Activated CD8-positive, alpha-beta T cell treated with anti-CD3 and anti-CD28 coated beads for 36 hours (primary cell): ENCODE data around the gene TSEN34. TPM values are rescaled to one million over a fixed set of nuclear protein-coding genes. Genes with fewer than 3 reads are reported as not detected.
A peak's percentile ranks its signal among the peaks of the same experiment; 100 is the strongest.
"Not testable (repeated sequence)": the region's sequence is repeated elsewhere in the genome, so short reads cannot be mapped to it uniquely, and the experiment has no call there.

Source experiments
- ATAC-seq: fragments of 200-7000 bp; cut with Tn5 transposase; one replicate; pipeline ENCODE4 v1.10.0; 2021; ENCODE audit warnings: mild to moderate bottlenecking, moderate library complexity
- CTCF ChIA-PET: fragments of 350-600 bp; sonication (Branson Sonifier 250); formaldehyde crosslinking; loops from one replicate; lab custom pipeline; 2021; ENCODE audit warnings: antibody characterized with exemption; lab: Charles Lee
- POLR2A ChIA-PET: fragments of 350-600 bp; sonication (Branson Sonifier 250); formaldehyde crosslinking; loops from one replicate; lab custom pipeline; 2021; ENCODE audit warnings: antibody characterized with exemption; lab: Charles Lee
- DNase-seq: peaks from one replicate; pipeline ENCODE4 v3.0.0-alpha.2; 2020
- H3K27ac Mint-ChIP-seq: one replicate; pipeline ENCODE4 v1.8.0; 2021; ENCODE audit warnings: mild to moderate bottlenecking, mixed read lengths
- H3K27me3 Mint-ChIP-seq: one replicate; pipeline ENCODE4 v1.8.0; 2021; ENCODE audit warnings: mixed read lengths
- H3K36me3 Mint-ChIP-seq: one replicate; pipeline ENCODE4 v1.8.0; 2021; ENCODE audit warnings: low read depth, mixed read lengths
- H3K4me1 Mint-ChIP-seq: one replicate; pipeline ENCODE4 v1.8.0; 2021; ENCODE audit warnings: low read depth, mixed read lengths
- H3K4me3 Mint-ChIP-seq: one replicate; pipeline ENCODE4 v1.8.0; 2021; ENCODE audit warnings: mild to moderate bottlenecking, moderate library complexity, mixed read lengths
- H3K9me3 Mint-ChIP-seq: one replicate; pipeline ENCODE4 v1.8.0; 2021; ENCODE audit warnings: mixed read lengths
- intact Hi-C: fragments of 100-400 bp; cut with micrococcal nuclease; formaldehyde crosslinking; loops from one replicate; pipeline ENCODE4 v1.10.0; 2022
- total RNA-seq, 2 experiments: library from RNA; stranded (reverse); gene quantifications; one replicate each; pipeline ENCODE4 v1.2.3, GENCODE V29; 2021
- TF ChIP-seq, protein P1 (sequence below): fragments of 200-600 bp; IDR thresholded peaks from one replicate; pipeline ENCODE4 v1.8.0; 2022; ENCODE audit warnings: antibody characterized with exemption, mild to moderate bottlenecking

The TSEN34 gene
- total RNA-seq, 2 experiments from 2014 or later = 12.5 TPM

DNA sequence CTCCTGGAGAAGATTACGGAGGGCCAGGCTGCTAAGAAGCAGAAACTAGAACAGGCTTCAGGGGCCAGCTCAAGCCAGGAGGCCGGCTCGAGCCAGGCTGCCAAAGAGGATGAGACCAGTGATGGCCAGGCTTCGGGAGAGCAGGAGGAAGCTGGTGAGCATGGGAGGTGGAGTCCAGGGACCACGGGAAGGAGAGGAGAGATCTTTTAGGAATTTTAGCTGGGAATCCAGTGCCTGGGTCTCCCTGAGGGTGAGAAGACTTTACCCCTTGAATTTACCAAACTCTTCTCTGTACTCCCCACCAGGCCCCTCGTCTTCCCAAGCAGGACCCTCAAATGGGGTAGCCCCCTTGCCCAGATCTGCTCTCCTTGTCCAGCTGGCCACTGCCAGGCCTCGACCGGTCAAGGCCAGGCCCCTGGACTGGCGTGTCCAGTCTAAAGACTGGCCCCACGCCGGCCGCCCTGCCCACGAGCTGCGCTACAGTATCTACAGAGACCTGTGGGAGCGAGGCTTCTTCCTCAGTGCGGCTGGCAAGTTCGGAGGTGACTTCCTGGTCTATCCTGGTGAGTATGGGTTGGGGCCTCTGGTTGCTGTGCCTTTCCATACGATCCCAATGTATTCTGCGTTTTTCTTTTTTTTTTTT lies 824 bp downstream of the TSEN34 start:
- no peak for DNase-seq
- H3K27ac Mint-ChIP-seq = peak overlapping the region; percentile 87
- peak overlapping the region; percentile 75 for H3K4me3 Mint-ChIP-seq
- H3K4me1 Mint-ChIP-seq = peaks cover 26% of the 10 kb centered on the region
- TF ChIP-seq, protein P1, sequence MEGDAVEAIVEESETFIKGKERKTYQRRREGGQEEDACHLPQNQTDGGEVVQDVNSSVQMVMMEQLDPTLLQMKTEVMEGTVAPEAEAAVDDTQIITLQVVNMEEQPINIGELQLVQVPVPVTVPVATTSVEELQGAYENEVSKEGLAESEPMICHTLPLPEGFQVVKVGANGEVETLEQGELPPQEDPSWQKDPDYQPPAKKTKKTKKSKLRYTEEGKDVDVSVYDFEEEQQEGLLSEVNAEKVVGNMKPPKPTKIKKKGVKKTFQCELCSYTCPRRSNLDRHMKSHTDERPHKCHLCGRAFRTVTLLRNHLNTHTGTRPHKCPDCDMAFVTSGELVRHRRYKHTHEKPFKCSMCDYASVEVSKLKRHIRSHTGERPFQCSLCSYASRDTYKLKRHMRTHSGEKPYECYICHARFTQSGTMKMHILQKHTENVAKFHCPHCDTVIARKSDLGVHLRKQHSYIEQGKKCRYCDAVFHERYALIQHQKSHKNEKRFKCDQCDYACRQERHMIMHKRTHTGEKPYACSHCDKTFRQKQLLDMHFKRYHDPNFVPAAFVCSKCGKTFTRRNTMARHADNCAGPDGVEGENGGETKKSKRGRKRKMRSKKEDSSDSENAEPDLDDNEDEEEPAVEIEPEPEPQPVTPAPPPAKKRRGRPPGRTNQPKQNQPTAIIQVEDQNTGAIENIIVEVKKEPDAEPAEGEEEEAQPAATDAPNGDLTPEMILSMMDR = no peak
- POLR2A ChIA-PET = interaction anchor here (0.7 to 18.7 kb wide), 4 partner anchors 14 to 263 kb away, joined by 4 to 419 read pairs (median 5); partner anchors contain the start of genes CNOT3, LENG1 and RPS9
- no peak for ATAC-seq
- CTCF ChIA-PET = interaction anchor here (1.3 to 1.7 kb wide), 2 partner anchors 18 to 74 kb away, joined by 3 to 4 read pairs; no protein-coding TSS in a partner anchor
- no peaks in the 10 kb centered on the region for H3K27me3 Mint-ChIP-seq
- intact Hi-C loops = no loop called here
- H3K36me3 Mint-ChIP-seq = peaks cover 21% of the 10 kb centered on the region
- H3K9me3 Mint-ChIP-seq = no peaks in the 10 kb centered on the region

DNA sequence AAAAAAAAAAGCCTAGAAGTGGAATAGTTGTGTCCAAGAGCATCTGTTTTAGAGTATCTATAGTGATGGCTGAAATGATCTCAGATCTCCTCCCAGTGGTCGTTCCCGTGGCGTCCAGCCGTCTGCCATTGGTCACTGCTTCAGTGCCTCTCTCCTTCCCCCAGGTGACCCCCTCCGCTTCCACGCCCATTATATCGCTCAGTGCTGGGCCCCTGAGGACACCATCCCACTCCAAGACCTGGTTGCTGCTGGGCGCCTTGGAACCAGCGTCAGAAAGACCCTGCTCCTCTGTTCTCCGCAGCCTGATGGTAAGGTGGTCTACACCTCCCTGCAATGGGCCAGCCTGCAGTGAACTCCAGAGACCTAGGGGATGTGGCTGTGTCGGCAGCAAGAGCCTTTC lies 1.9 kb downstream of the TSEN34 start:
- DNase-seq (no peak), ATAC-seq (no peak)
- Mint-ChIP-seq H3K4me1 (peaks cover 16% of the 10 kb centered on the region), H3K27me3 (no peaks in the 10 kb centered on the region), H3K27ac (no peak overlapping the region), H3K4me3 (peak overlapping the region; percentile 75), H3K9me3 (no peaks in the 10 kb centered on the region), H3K36me3 (peaks cover 16% of the 10 kb centered on the region)
- intact Hi-C loops = no loop called here
- TF ChIP-seq, protein P1 = no peak
- POLR2A ChIA-PET = interaction anchor here (0.7 to 18.7 kb wide), 2 partner anchors 13 to 262 kb away, joined by 5 to 419 read pairs; partner anchors contain the start of gene RPS9
- CTCF ChIA-PET = no interaction called here

DNA sequence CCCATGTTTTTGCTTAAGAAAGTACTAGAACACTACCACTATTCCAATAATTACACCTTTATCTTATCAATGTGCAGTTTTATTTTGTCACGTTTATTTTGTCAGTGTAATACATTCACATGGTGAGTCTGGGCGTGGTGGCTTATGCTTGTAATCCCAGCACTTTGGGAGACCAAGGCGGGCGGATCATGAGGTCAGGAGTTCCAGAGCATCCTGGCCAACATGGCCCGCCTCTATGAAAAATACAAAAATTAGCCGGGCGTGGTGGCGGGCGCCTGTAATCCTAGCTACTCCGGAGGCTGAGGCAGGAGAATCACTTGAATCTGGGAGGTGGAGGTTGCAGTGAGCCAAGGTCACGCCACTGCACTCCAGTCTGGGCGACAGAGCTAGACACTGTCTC lies 3.4 kb downstream of the TSEN34 start:
- H3K4me3 Mint-ChIP-seq, H3K27me3 Mint-ChIP-seq, H3K9me3 Mint-ChIP-seq, intact Hi-C loops, H3K27ac Mint-ChIP-seq, DNase-seq, ATAC-seq, CTCF ChIA-PET: not testable (repeated sequence)
- Mint-ChIP-seq H3K36me3 (peaks cover 16% of the 10 kb centered on the region), H3K4me1 (peaks cover 16% of the 10 kb centered on the region)
- POLR2A ChIA-PET = interaction anchor here (18.7 kb wide), 1 partner anchor 11 kb away, joined by 419 read pairs; the partner anchor contains the start of gene RPS9

DNA sequence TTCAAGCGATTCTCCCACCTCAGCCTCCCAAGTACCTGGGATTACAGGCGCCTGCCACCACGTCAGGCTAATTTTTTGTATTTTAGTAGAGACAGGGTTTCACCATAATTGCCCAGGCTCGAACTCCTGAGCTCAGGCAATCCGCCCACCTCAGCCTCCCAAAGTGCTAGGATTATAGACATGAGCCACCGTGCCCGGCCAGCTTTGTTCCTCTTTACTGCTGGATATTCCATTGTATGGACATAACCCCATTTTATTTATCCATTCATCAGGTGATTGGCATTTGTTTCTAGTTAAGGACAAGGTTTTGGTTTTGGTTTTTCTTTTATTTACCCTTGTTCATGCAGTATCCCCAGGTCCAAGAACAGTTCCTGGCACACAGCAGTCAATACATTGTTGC lies 5.4 kb downstream of the TSEN34 start:
- intact Hi-C loops = no loop called here
- POLR2A ChIA-PET = interaction anchor here (18.7 kb wide), 1 partner anchor 9 kb away, joined by 419 read pairs; the partner anchor contains the start of gene RPS9

DNA sequence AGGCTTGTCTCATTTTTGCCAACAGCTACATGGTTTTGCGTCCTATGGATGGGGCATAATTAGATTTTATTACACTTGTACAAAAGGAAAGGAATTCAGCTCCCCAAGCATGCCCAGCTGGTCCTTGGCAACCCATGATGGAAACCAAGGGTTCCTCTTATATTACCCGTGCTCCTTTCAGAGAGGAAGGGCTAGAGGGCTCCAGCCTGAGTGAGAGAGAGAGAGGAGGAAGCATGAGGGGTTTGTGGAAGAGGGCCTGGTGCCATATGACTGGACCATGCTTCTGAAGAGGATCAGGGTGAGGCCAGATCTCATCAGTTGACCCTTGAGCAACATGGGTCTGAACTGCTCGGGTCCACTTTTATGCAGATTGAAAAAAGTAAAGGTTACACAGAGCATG lies 6.0 kb downstream of the TSEN34 start:
- CTCF ChIA-PET = interaction anchor here (1.3 kb wide), 1 partner anchor 29 kb away, joined by 3 read pairs; no protein-coding TSS in a partner anchor

More for the DNA sequence above, 5.4 kb downstream of the TSEN34 start:
- TF ChIP-seq, protein P1 = no peak
- Mint-ChIP-seq H3K9me3 (no peaks in the 10 kb centered on the region), H3K4me3 (no peak overlapping the region), H3K36me3 (peaks cover 24% of the 10 kb centered on the region), H3K4me1 (peaks cover 18% of the 10 kb centered on the region), H3K27ac (no peak overlapping the region), H3K27me3 (no peaks in the 10 kb centered on the region)
- CTCF ChIA-PET = interaction anchor here (1.3 kb wide), 1 partner anchor 28 kb away, joined by 3 read pairs; no protein-coding TSS in a partner anchor
- no peak for ATAC-seq
- DNase-seq = no peak

More for the DNA sequence above, 6.0 kb downstream of the TSEN34 start:
- no peak for ATAC-seq
- Mint-ChIP-seq H3K36me3 (peaks cover 27% of the 10 kb centered on the region), H3K27me3 (no peaks in the 10 kb centered on the region), H3K4me1 (peaks cover 16% of the 10 kb centered on the region), H3K4me3 (no peak overlapping the region), H3K9me3 (no peaks in the 10 kb centered on the region), H3K27ac (peak overlapping the region; percentile 52)
- POLR2A ChIA-PET = interaction anchor here (18.7 kb wide), 1 partner anchor 9 kb away, joined by 419 read pairs; the partner anchor contains the start of gene RPS9
- TF ChIP-seq, protein P1 = no peak
- DNase-seq = no peak
- intact Hi-C loops = no loop called here
